ENCODE results near the gene UBE2N. TPM values are rescaled to one million over a fixed set of nuclear protein-coding genes. Genes with fewer than 3 reads are reported as not detected.
A peak's percentile ranks its signal among the peaks of the same experiment; 100 is the strongest.

Gene UBE2N
- total RNA-seq, 4 donors from 2014 or later = 22.5 to 44.8 (median 40.6) TPM

- no peak for DNase-seq (ENCODE audit: low spot score in 2 of 2)
- intact Hi-C loops (cut with DNase I; ENCODE audit: low total_unique reads) = no loop called here
- TF ChIP-seq, protein P1, sequence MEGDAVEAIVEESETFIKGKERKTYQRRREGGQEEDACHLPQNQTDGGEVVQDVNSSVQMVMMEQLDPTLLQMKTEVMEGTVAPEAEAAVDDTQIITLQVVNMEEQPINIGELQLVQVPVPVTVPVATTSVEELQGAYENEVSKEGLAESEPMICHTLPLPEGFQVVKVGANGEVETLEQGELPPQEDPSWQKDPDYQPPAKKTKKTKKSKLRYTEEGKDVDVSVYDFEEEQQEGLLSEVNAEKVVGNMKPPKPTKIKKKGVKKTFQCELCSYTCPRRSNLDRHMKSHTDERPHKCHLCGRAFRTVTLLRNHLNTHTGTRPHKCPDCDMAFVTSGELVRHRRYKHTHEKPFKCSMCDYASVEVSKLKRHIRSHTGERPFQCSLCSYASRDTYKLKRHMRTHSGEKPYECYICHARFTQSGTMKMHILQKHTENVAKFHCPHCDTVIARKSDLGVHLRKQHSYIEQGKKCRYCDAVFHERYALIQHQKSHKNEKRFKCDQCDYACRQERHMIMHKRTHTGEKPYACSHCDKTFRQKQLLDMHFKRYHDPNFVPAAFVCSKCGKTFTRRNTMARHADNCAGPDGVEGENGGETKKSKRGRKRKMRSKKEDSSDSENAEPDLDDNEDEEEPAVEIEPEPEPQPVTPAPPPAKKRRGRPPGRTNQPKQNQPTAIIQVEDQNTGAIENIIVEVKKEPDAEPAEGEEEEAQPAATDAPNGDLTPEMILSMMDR (IDR thresholded peaks at IDR 0.05) = no peak
- TF ChIP-seq POLR2A (IDR thresholded peaks at IDR 0.05) = no peak
- no peak overlapping the region for H3K4me3 ChIP-seq (ENCODE audit: low read depth, poor library complexity, severe bottlenecking)
These were observed 27.6 kb upstream of the UBE2N start for GRCh38 chr12:93469386-93469785.

- TF ChIP-seq POLR2A (IDR thresholded peaks at IDR 0.05) = no peak
- TF ChIP-seq, protein P1 (IDR thresholded peaks at IDR 0.05) = no peak
- H3K4me3 ChIP-seq (ENCODE audit: low read depth, poor library complexity, severe bottlenecking) = peak overlapping the region; percentile 70
- intact Hi-C loops (cut with DNase I; ENCODE audit: low total_unique reads) = no loop called here
These were observed 26.2 kb upstream of the UBE2N start for GRCh38 chr12:93468008-93468371.

DNA sequence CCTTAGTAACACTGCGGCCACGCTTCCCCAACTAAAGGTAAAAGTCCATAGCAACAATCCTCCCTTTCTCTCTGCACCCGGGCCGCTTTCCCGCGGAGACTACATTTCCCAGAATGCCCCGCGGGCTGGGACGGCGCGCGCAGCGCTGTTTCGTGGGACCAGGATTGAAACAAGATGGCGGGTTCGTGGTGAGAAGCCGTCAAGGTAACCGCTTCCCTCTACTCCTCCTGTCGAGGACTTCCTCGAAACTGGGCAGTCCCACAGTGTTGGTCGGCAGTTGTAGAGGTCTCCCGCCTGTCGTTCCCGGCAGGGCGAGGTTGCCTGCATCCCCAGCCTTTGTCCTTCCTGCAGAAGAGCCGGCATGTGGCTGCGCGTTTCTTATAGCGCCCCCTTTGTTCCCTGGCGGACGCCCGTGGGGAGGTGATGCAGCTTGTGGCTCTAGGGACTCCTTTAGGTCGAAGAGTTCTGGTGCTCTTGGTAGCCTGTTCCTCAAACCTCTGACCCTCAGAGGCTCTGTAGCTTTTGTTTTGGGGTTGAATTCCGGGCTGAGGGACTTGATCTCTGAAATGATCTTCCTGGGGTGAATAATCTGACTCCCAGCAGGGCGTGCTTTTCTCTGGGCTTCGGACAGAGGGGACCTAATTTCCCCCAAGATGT lies 25.7 kb upstream of the UBE2N start, which contains the start of gene MRPL42:
Gene MRPL42 (plus strand): TSS at position 164 of the 657 bp plus-strand sequence. CDS start 1,772 bp downstream, outside the sequence.
- H3K4me3 ChIP-seq (ENCODE audit: low read depth, poor library complexity, severe bottlenecking) = peak within 1 kb of the TSS; percentile 70
- peak; percentile 88 to 98 for DNase-seq (ENCODE audit: low spot score in 2 of 2)
- WGBS, 2 donors = 0 to 1% methylated on average over 29 to 36 of the region's 36 CpGs
- no peak for TF ChIP-seq POLR2A (IDR thresholded peaks at IDR 0.05)
- TF ChIP-seq, protein P1 (IDR thresholded peaks at IDR 0.05) = no peak
- intact Hi-C loops (cut with DNase I; ENCODE audit: low total_unique reads) = no loop called here

More at GRCh38 chr12:93468008-93468371, 26.2 kb upstream of the UBE2N start:
- DNase-seq (ENCODE audit: low spot score in 2 of 2) = no peak
- 7% methylated on average over 7 of the region's 7 CpGs for WGBS, 2 donors

DNA sequence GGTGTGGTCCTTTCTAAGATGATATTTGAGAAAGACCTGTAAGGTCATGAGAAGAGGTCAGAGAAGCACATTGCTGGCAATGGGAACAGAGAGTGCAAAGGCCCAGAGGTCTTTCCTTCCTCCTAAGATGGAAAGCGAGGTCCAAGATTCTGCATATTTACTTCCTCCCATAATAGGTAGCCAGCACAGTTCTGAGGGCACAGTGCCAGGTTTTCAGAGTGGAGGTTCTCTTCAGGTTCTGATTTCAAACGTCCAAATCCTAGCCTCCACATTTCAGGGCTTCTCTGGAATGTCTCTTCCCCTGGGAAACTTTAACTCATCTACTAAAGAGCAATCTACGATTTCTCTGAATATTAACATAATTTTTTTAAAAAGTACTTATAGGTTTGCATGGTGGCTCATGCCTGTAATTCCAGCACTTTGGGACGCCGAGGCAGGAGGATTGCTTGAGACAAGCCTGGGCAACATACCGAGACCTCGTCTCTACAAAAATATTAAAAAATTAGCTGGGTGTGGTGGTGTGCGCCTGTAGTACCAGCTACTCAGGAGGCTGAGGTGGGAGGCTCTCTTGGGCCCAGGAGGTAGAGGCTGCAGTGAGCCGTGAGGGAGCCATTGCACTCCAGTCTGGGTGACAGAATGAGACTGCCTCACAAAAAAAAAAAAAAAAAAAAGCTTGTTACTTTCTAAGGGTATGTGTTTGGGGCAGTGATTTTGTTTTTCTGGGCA lies 25.0 kb upstream of the UBE2N start:
- WGBS, 2 donors = 88 to 89% methylated on average over 9 of the region's 9 CpGs
- no peak overlapping the region for H3K4me3 ChIP-seq (ENCODE audit: low read depth, poor library complexity, severe bottlenecking)
- TF ChIP-seq, protein P1 (IDR thresholded peaks at IDR 0.05) = no peak
- no peak for TF ChIP-seq POLR2A (IDR thresholded peaks at IDR 0.05)
- DNase-seq (ENCODE audit: low spot score in 2 of 2) = peak in 1 of 2 donors; percentile 22
- intact Hi-C loops (cut with DNase I; ENCODE audit: low total_unique reads) = no loop called here

GRCh38 chr12:93465841-93466240 lies 24.1 kb upstream of the UBE2N start:
- intact Hi-C loops (cut with DNase I; ENCODE audit: low total_unique reads) = no loop called here
- no peak for TF ChIP-seq POLR2A (IDR thresholded peaks at IDR 0.05)
- no peak overlapping the region for H3K4me3 ChIP-seq (ENCODE audit: low read depth, poor library complexity, severe bottlenecking)
- DNase-seq (ENCODE audit: low spot score in 2 of 2) = no peak
- 94 to 99% methylated on average over 5 of the region's 5 CpGs for WGBS, 2 donors

GRCh38 chr12:93461503-93461902 lies 19.8 kb upstream of the UBE2N start:
- TF ChIP-seq, protein P1 (IDR thresholded peaks at IDR 0.05) = no peak
- 84 to 94% methylated on average over 3 of the region's 3 CpGs for WGBS, 2 donors
- DNase-seq (ENCODE audit: low spot score in 2 of 2) = no peak
- intact Hi-C loops (cut with DNase I; ENCODE audit: low total_unique reads) = no loop called here
- no peak overlapping the region for H3K4me3 ChIP-seq (ENCODE audit: low read depth, poor library complexity, severe bottlenecking)

Data from lower leg skin (tissue), 4 donors.